ENCODE data around the gene FUT6. TPM values are rescaled to one million over a fixed set of nuclear protein-coding genes. Genes with fewer than 3 reads are reported as not detected.

The FUT6 gene
- total RNA-seq, 1 donor from 2014 or later = not detected

GRCh38 chr19:5800361-5801270 lies 38.9 kb downstream of the FUT6 start:
- Mint-ChIP-seq H3K4me1 (peaks cover 18% of the 10 kb centered on the region), H3K9me3 (no peaks in the 10 kb centered on the region), H3K36me3 (ENCODE audit: low read depth) (no peaks in the 10 kb centered on the region), H3K4me3 (no peak overlapping the region), H3K27ac (no peak overlapping the region), H3K27me3 (peaks cover 27% of the 10 kb centered on the region)
- intact Hi-C loops (cut with micrococcal nuclease) = loop anchor here (5.0 kb wide), 1 partner anchor 177 kb away; the partner anchor contains the start of gene RANBP3
- peak; percentile 53 for DNase-seq

GRCh38 chr19:5799247-5800241 lies 40.0 kb downstream of the FUT6 start:
- no peaks in the 10 kb centered on the region for H3K36me3 Mint-ChIP-seq (ENCODE audit: low read depth)
- intact Hi-C loops (cut with micrococcal nuclease) = loop anchor here (5.0 kb wide), 1 partner anchor 178 kb away; the partner anchor contains the start of gene RANBP3

GRCh38 chr19:5798244-5798643 lies 41.3 kb downstream of the FUT6 start:
- intact Hi-C loops (cut with micrococcal nuclease) = no loop called here
- Mint-ChIP-seq H3K36me3 (ENCODE audit: low read depth) (no peaks in the 10 kb centered on the region), H3K27me3 (peaks cover 19% of the 10 kb centered on the region), H3K9me3 (no peaks in the 10 kb centered on the region), H3K4me1 (peaks cover 9% of the 10 kb centered on the region), H3K4me3 (no peak overlapping the region), H3K27ac (no peak overlapping the region)
- DNase-seq = no peak

More at GRCh38 chr19:5799247-5800241, 40.0 kb downstream of the FUT6 start:
- no peaks in the 10 kb centered on the region for H3K9me3 Mint-ChIP-seq
- peaks cover 24% of the 10 kb centered on the region for H3K27me3 Mint-ChIP-seq
- H3K27ac Mint-ChIP-seq = no peak overlapping the region
- no peak overlapping the region for H3K4me3 Mint-ChIP-seq
- peaks cover 17% of the 10 kb centered on the region for H3K4me1 Mint-ChIP-seq
- peak; percentile 55 for DNase-seq

GRCh38 chr19:5795382-5795919 lies 44.1 kb downstream of the FUT6 start:
- intact Hi-C loops (cut with micrococcal nuclease) = no loop called here
- Mint-ChIP-seq H3K9me3 (peaks cover 3% of the 10 kb centered on the region), H3K4me1 (peaks cover 8% of the 10 kb centered on the region), H3K27me3 (peaks cover 8% of the 10 kb centered on the region), H3K36me3 (ENCODE audit: low read depth) (peaks cover 5% of the 10 kb centered on the region), H3K4me3 (no peak overlapping the region), H3K27ac (no peak overlapping the region)
- DNase-seq = no peak

- Mint-ChIP-seq H3K9me3 (peaks cover 3% of the 10 kb centered on the region), H3K27me3 (no peaks in the 10 kb centered on the region), H3K4me3 (no peak overlapping the region), H3K27ac (no peak overlapping the region), H3K36me3 (ENCODE audit: low read depth) (peaks cover 21% of the 10 kb centered on the region), H3K4me1 (peaks cover 12% of the 10 kb centered on the region)
- intact Hi-C loops (cut with micrococcal nuclease) = loop anchor here (5.0 kb wide), 1 partner anchor 171 kb away; the partner anchor contains the start of genes SAFB and SAFB2
- no peak for DNase-seq
Observed at GRCh38 chr19:5793188-5793587, 46.3 kb downstream of the FUT6 start.

- H3K4me3 Mint-ChIP-seq = no peak overlapping the region
- DNase-seq = no peak
- H3K27ac Mint-ChIP-seq = no peak overlapping the region
- intact Hi-C loops (cut with micrococcal nuclease) = loop anchor here (5.0 kb wide), 1 partner anchor 170 kb away; the partner anchor contains the start of genes SAFB and SAFB2
- H3K27me3 Mint-ChIP-seq = no peaks in the 10 kb centered on the region
- H3K9me3 Mint-ChIP-seq = peaks cover 3% of the 10 kb centered on the region
- peaks cover 12% of the 10 kb centered on the region for H3K4me1 Mint-ChIP-seq
- H3K36me3 Mint-ChIP-seq (ENCODE audit: low read depth) = peaks cover 25% of the 10 kb centered on the region
Observed at GRCh38 chr19:5792224-5792623, 47.3 kb downstream of the FUT6 start.

GRCh38 chr19:5790559-5791520 lies 48.7 kb downstream of the FUT6 start, which contains the start of gene DUS3L:
Gene DUS3L, minus strand, starts transcription at chr19:5791163. Its CDS starts 22 bp downstream, at chr19:5791141.
- peaks cover 39% of the 10 kb centered on the region for H3K36me3 Mint-ChIP-seq (ENCODE audit: low read depth)
- peaks cover 12% of the 10 kb centered on the region for H3K4me1 Mint-ChIP-seq
- intact Hi-C loops (cut with micrococcal nuclease) = loop anchor here (1.0 to 5.0 kb wide), 8 partner anchors 13 to 1000 kb away; partner anchors contain the start of genes CATSPERD, FEM1A, LONP1 and MICOS13
- H3K27ac Mint-ChIP-seq = peak within 1 kb of the TSS; percentile 100
- H3K27me3 Mint-ChIP-seq = no peaks in the 10 kb centered on the region
- H3K9me3 Mint-ChIP-seq = peaks cover 3% of the 10 kb centered on the region
- DNase-seq = peak; percentile 98
- H3K4me3 Mint-ChIP-seq = peak within 1 kb of the TSS; percentile 96

- peak overlapping the region; percentile 96 for H3K4me3 Mint-ChIP-seq
- intact Hi-C loops (cut with micrococcal nuclease) = loop anchor here (1.0 to 5.0 kb wide), 7 partner anchors 38 to 999 kb away; partner anchors contain the start of genes CATSPERD, FEM1A, LONP1 and MICOS13
- peak; percentile 65 for DNase-seq
- peaks cover 12% of the 10 kb centered on the region for H3K4me1 Mint-ChIP-seq
- H3K27me3 Mint-ChIP-seq = no peaks in the 10 kb centered on the region
- peak overlapping the region; percentile 100 for H3K27ac Mint-ChIP-seq
- peaks cover 42% of the 10 kb centered on the region for H3K36me3 Mint-ChIP-seq (ENCODE audit: low read depth)
- H3K9me3 Mint-ChIP-seq = peaks cover 3% of the 10 kb centered on the region
Observed at GRCh38 chr19:5789886-5790558, 49.5 kb downstream of the FUT6 start.

- peaks cover 3% of the 10 kb centered on the region for H3K9me3 Mint-ChIP-seq
- peaks cover 42% of the 10 kb centered on the region for H3K36me3 Mint-ChIP-seq (ENCODE audit: low read depth)
- no peak overlapping the region for H3K27ac Mint-ChIP-seq
- H3K27me3 Mint-ChIP-seq = no peaks in the 10 kb centered on the region
- no peak for DNase-seq
- intact Hi-C loops (cut with micrococcal nuclease) = no loop called here
- H3K4me1 Mint-ChIP-seq = peaks cover 12% of the 10 kb centered on the region
- H3K4me3 Mint-ChIP-seq = peak overlapping the region; percentile 96
Observed at GRCh38 chr19:5789351-5789761, 50.1 kb downstream of the FUT6 start.

- Mint-ChIP-seq H3K4me1 (peaks cover 12% of the 10 kb centered on the region), H3K4me3 (no peak overlapping the region), H3K36me3 (ENCODE audit: low read depth) (peaks cover 46% of the 10 kb centered on the region), H3K27me3 (no peaks in the 10 kb centered on the region), H3K9me3 (peaks cover 3% of the 10 kb centered on the region), H3K27ac (no peak overlapping the region)
- no peak for DNase-seq
- intact Hi-C loops (cut with micrococcal nuclease) = no loop called here
Observed at GRCh38 chr19:5788422-5788821, 51.1 kb downstream of the FUT6 start.

- H3K4me3 Mint-ChIP-seq = no peak overlapping the region
- intact Hi-C loops (cut with micrococcal nuclease) = no loop called here
- H3K9me3 Mint-ChIP-seq = peaks cover 3% of the 10 kb centered on the region
- H3K36me3 Mint-ChIP-seq (ENCODE audit: low read depth) = peaks cover 46% of the 10 kb centered on the region
- H3K27me3 Mint-ChIP-seq = no peaks in the 10 kb centered on the region
- H3K27ac Mint-ChIP-seq = no peak overlapping the region
- peaks cover 12% of the 10 kb centered on the region for H3K4me1 Mint-ChIP-seq
- DNase-seq = no peak
Observed at GRCh38 chr19:5787409-5788182, 51.9 kb downstream of the FUT6 start.
